ENCODE data around the gene RAP1B.
A peak's percentile ranks its signal among the peaks of the same experiment; 100 is the strongest.

Gene RAP1B

DNA sequence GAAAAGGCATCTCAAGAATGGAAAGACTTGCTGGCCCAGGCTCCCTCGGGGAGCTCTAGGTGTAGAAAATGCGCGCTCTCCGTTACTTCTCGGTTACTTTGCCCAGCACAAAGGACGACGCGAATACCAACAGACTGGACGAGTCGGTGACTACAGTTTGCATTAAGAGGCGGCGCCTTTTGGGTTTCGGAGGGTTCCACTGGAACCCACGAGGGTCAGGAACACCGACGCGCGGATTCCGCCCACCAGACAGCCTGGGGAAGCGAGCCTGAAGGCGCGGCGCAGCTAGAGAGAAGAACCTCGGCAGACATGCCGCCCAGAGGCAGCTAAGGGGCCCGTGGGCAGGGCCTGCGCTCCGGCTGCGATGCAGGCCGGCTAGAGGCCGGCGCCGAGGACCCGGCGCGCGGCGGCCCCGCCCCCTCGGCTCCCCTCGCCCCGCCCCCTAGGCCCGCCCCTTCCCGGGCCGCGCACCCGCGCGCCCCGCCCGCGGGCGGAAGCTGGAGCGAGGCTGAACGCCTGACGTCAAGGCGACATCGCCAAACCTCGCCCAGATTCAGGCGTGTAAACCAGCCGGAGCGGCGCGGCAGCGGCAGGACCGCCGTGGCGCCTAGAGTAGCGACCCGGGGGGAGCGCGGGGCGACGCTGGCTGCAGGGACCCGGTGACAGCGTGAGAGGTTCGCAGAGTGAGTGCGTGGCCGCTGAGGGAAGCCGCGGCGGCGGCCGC lies at the start of gene RAP1B:
TSS of gene RAP1B (plus strand) at position 530 of the 724 bp plus-strand sequence. CDS start 37,826 bp downstream, outside the sequence.
- DNase-seq (ENCODE audit: low spot score), result peak; percentile 96

- no peak for DNase-seq (ENCODE audit: low spot score)
Observed at GRCh38 chr12:68561830-68562229, 48.9 kb upstream of the RAP1B start.

- DNase-seq (ENCODE audit: low spot score), result no peak
Observed at GRCh38 chr12:68564166-68564565, 46.5 kb upstream of the RAP1B start.

DNA sequence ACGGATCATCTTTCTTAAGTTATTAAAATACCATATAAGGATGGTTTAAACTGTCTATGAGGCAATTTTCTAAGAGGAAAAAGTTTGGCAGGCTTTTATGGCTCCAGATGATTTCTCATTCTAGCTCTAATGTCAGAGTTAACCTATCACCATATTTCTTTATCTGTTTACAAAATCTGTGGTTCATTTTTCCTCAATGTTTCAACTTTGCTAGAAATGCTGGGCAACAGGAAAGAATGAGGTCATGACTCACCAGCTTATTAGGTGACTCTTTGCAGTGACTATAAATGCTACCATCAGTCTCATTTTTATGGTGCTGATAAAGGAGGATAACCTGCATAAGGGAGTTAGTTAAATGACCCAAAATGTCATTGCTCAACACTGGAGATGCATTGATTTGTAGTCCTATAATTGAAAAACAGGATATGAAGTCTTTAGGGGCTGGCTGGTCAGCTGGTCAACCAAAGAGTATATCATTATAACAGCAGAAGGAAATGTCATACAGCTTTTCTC lies 45.3 kb upstream of the RAP1B start:
- no peak for DNase-seq (ENCODE audit: low spot score)

DNA sequence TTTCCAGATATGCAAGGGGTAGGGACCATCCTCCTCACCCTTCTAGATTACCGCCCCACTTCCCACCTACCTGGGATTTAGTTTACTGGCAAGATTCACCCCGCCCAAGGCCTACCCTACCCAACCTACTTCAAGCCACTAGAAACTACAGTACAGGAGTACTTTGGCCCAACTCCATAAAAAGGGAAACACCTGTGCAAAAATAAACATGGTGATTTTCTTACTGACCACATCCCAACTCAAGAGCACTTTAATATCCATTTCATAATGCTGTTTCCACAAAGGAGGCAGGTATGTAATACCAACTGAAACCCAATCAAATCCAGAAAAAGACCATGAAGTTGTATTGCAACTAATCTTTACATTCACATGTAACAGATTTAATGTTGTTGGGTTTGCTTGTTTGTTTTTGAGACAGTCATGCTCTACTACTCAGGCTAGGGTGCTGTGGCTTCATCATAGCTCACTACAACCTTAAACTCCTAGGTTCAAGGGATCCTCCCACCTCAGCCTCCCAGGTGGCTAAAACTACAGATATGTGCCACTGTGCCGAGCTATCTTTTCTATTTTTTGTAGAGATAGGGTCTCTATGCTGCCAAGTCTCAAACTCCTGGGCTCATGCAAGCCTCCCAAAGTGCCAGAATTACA lies 41.7 kb upstream of the RAP1B start:
- DNase-seq (ENCODE audit: low spot score), result no peak

DNA sequence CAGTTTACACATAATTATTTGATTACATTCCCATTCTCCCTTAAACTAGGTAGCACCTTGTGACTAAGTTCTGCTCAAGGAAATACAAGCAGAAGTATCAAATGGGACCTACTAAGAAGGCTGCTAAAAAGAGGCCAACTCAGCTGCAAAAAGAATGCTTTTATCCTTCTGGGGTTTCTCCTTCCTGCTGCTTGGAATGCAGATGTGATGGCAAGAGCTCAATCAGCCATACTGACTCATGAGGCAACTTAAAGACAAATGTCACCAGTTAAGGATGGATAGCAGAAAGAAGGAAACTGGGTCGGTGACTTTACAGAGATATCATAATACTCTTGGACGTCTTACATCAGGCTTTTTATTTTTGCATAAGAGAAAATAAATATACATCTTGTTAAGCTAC lies 38.0 kb upstream of the RAP1B start:
- DNase-seq (ENCODE audit: low spot score), result no peak

DNA sequence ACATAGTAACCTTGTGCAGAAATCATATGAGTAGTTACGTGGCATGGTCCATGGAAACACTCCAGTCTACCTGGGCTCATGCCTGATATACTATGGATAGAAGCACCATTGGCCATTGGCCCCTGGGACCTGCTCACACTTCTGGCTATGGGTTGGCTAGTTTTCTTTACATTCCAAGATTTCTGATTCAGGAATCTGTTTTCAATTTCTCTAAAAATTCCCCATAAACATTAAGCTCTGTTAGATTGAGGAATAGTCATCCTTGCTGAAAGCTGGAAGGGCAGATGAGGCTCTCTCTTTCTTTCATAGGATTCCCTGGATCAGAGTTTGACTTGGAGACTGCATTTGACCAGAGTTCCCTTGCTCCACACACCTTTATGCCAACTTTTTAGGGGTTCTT lies 37.3 kb upstream of the RAP1B start:
- DNase-seq (ENCODE audit: low spot score), result no peak

DNA sequence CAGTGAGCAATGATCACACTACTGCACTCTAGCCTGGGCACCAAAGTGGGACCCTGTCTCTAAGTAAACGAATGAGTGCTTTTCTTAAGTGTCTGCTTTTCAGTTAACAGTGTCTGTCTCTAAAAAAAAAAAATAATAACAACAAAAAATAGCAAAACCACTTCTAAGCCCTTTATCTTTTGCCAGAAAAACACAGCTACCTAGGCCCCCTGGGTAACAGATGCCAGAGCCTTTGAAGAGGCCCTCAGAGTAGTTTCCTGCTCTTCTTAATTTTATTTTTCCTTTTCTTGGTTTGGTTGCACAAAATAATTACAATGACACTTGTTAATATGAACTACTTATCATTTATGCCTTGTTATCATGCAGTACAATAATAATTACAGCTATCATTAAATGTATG lies 32.8 kb upstream of the RAP1B start:
- no peak for DNase-seq (ENCODE audit: low spot score)

DNA sequence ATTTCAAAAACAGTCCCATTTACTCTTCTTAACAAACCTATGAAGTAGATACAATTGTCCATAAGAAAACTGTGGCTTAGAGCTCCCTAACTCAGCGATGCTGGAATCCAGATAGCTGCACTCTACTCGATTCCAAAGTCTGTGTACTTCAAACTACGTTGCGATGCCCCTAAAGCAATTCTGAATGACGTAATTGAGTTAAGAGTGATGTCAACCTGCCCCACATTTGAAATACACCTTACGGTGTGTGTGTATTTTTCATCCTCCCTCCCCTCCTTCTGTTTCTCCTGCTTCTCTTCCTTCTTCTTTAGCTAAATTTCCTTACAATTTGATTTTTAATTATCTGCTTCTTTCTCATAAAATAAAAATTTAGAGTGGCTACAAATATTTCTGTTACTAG lies 31.9 kb upstream of the RAP1B start:
- DNase-seq (ENCODE audit: low spot score), result no peak

GRCh38 chr12:68579254-68579653 lies 31.4 kb upstream of the RAP1B start:
- DNase-seq (ENCODE audit: low spot score), result no peak

DNA sequence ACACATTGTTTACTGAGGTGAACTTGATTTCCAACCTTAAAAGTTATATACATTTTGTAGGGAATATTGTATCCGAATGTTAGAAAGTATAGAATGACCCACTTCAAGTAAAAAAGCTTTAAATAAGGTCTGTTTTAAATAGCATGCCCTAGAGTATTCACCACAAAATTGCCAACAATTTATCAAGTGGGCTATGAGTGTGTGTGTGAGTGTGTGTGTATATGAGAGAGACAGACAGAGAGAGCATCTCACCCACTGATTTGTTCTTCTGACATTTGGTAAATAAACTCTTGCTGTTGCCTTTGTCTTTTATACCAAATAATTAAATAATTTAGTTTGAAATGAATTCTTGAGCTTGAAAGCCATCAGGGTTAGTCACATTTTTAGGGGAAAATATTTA lies 29.8 kb upstream of the RAP1B start:
- no peak for DNase-seq (ENCODE audit: low spot score)

DNA sequence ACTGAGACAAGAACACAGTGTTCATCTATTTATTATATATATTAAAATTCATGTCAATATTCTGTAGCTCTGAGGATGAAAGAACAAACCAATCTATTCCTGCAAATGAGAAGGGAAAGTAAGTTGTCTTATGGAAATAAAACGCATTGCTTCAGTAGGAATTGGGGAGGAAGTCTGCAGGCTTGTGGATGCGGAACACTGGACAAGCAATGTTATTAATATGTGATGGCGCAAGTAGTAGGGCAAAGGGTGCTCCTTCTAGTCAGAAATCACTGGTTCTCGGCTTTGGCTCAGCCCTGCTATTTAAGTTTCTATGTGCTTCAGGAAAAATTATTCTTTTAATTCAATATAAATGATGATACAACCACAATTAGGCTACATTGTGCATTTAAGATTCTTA lies 28.8 kb upstream of the RAP1B start:
- DNase-seq (ENCODE audit: low spot score), result no peak

DNA sequence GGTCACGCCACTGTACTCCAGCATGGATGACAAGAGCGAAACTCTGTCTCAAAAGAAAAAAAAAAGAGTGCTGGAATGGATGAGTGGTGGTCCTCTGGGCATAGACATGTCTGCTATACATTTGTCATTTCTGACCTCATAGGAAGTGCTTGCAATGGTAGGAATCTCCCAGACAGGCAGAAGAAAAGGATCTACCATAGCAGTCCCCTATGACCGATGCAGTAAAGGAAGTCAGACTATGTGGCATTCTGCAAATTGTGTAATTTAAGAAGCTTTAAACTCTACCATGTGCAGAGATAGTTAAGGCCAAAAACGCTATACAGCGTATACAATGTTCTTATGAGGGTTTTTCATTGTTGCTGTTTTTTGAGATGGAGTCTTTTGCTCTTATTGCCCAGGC lies 24.7 kb upstream of the RAP1B start:
- no peak for DNase-seq (ENCODE audit: low spot score)

DNA sequence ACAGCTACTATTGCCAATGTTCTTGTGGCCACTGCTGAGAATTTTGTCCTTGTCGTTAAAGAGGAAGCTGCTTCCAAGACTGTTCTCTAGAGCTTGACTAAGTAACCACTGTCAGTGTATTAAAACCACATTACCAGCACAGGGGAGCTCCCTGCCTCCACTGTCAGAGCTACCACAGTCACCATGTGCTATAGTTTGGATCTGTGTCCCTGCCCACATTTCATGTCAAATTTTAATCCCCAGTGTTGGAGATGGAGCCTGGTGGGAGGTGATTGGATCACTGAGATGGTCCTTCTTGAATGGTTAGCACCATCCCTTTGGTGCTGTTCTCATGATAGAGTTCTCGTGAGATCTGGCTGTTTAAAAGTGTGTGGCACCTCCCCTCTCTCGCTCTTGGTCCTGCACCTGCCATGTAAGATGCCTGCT lies 23.2 kb upstream of the RAP1B start:
- no peak for DNase-seq (ENCODE audit: low spot score)

DNA sequence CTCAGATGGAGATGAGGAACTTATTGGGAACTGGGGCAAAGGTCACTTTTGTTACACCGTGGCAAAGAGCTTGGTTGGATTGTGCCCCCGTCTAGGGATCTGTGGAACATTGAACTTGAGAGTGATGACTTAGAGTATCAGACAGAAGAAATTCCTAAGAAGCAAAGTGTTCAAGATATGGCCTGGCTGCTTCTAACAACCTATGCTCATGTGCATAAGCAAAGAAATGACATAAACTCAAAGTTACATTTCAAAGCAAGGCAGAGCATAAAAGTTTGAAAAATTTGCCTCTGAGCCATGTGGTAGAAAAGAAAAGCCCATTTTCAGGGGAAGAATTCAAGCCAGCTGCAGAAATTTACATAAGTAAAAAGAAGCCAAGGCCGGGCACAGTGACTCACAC lies 21.5 kb upstream of the RAP1B start:
- no peak for DNase-seq (ENCODE audit: low spot score)

- no peak for DNase-seq (ENCODE audit: low spot score)
Observed at GRCh38 chr12:68591734-68592418, 18.8 kb upstream of the RAP1B start.

- DNase-seq (ENCODE audit: low spot score), result no peak
Observed at GRCh38 chr12:68595241-68595640, 15.5 kb upstream of the RAP1B start.

DNA sequence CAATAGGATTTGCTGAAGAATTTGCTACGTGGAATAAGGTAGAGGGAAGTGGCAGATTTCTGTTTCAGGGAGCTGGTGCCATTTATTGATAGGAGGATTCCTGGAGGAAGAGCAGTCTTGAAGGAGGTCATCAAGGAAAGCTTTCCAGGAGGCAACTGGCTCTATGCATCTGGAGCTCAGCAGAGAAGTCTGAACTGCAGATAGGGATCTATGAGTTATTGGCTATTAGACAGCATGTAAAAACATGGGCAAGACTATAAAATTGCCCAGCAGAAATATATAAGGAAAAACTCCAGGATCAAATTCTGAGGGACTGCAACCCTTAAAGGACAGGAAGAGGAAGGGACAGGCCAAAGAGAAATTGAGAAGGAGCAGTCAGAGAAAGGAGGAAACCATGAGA lies 8.9 kb upstream of the RAP1B start:
- DNase-seq (ENCODE audit: low spot score), result no peak

- no peak for DNase-seq (ENCODE audit: low spot score)
Observed at GRCh38 chr12:68602720-68603119, 8.0 kb upstream of the RAP1B start.

- DNase-seq (ENCODE audit: low spot score), result no peak
Observed at GRCh38 chr12:68608191-68608590, 2.5 kb upstream of the RAP1B start.

GRCh38 chr12:68609998-68610369 lies 715 bp upstream of the RAP1B start:
- DNase-seq (ENCODE audit: low spot score), result no peak

- DNase-seq (ENCODE audit: low spot score), result peak; percentile 79
Observed at GRCh38 chr12:68611094-68611805, 551 bp downstream of the RAP1B start.

DNA sequence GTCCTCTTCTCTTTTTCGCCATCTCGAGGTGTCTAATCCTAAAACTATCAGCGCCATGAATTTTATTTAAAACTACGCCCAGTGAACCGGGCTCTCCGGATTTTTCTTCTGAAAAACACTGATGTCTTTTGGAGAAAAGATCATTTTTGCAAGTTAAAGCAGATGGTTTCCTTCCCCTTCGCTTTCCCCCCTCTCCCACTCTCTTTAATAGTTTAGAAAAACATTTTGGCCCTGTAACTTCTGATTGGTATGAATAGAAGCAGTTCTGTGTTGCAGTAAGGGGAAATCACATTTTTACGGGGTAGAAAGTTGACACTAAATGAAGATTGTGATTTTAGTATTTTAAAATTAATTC lies 1.1 kb downstream of the RAP1B start:
- no peak for DNase-seq (ENCODE audit: low spot score)
